ENCODE data around the gene ATP11A. TPM values are rescaled to one million over a fixed set of nuclear protein-coding genes. Genes with fewer than 3 reads are reported as not detected.

ATP11A gene
- total RNA-seq, 2 experiments from 2014 or later: 28.8 to 30.2 TPM

GRCh38 chr13:112700291-112701060 lies 10.6 kb downstream of the ATP11A start:
- peaks cover 30% of the 10 kb centered on the region for H3K4me1 Mint-ChIP-seq (ENCODE audit: low read depth)
- ChIA-PET POLR2A (no interaction called here), CTCF (no interaction called here)
- H3K27ac Mint-ChIP-seq: no peak overlapping the region
- no peak for ATAC-seq
- H3K4me3 Mint-ChIP-seq: no peak overlapping the region
- no peak for TF ChIP-seq CTCF (IDR thresholded peaks at IDR 0.05)
- DNase-seq: no peak
- no peaks in the 10 kb centered on the region for H3K36me3 Mint-ChIP-seq (ENCODE audit: low read depth)
- H3K9me3 Mint-ChIP-seq: no peaks in the 10 kb centered on the region
- H3K27me3 Mint-ChIP-seq: no peaks in the 10 kb centered on the region
- intact Hi-C loops (cut with micrococcal nuclease): no loop called here

- ChIA-PET CTCF (no interaction called here), POLR2A (no interaction called here)
- H3K36me3 Mint-ChIP-seq (ENCODE audit: low read depth): no peaks in the 10 kb centered on the region
- ATAC-seq (no peak), DNase-seq (no peak)
- H3K4me1 Mint-ChIP-seq (ENCODE audit: low read depth): peaks cover 30% of the 10 kb centered on the region
- H3K4me3 Mint-ChIP-seq: no peak overlapping the region
- TF ChIP-seq CTCF (IDR thresholded peaks at IDR 0.05): no peak
- no peaks in the 10 kb centered on the region for H3K9me3 Mint-ChIP-seq
- intact Hi-C loops (cut with micrococcal nuclease): no loop called here
- no peaks in the 10 kb centered on the region for H3K27me3 Mint-ChIP-seq
- H3K27ac Mint-ChIP-seq: no peak overlapping the region
These were observed 12.6 kb downstream of the ATP11A start for GRCh38 chr13:112702341-112702985.

GRCh38 chr13:112702986-112703379 lies 13.1 kb downstream of the ATP11A start:
- Mint-ChIP-seq H3K4me3 (no peak overlapping the region), H3K27ac (no peak overlapping the region), H3K36me3 (ENCODE audit: low read depth) (no peaks in the 10 kb centered on the region), H3K4me1 (ENCODE audit: low read depth) (peaks cover 28% of the 10 kb centered on the region), H3K27me3 (no peaks in the 10 kb centered on the region), H3K9me3 (no peaks in the 10 kb centered on the region)
- DNase-seq (no peak), ATAC-seq (no peak)
- POLR2A ChIA-PET: no interaction called here
- CTCF ChIA-PET: no interaction called here
- TF ChIP-seq CTCF (IDR thresholded peaks at IDR 0.05): no peak
- intact Hi-C loops (cut with micrococcal nuclease): no loop called here

GRCh38 chr13:112703449-112704284 lies 13.8 kb downstream of the ATP11A start:
- TF ChIP-seq CTCF (IDR thresholded peaks at IDR 0.05): no peak
- Mint-ChIP-seq H3K4me3 (no peak overlapping the region), H3K27me3 (no peaks in the 10 kb centered on the region), H3K36me3 (ENCODE audit: low read depth) (no peaks in the 10 kb centered on the region), H3K4me1 (ENCODE audit: low read depth) (peaks cover 24% of the 10 kb centered on the region), H3K9me3 (no peaks in the 10 kb centered on the region), H3K27ac (no peak overlapping the region)
- ChIA-PET CTCF (no interaction called here), POLR2A (no interaction called here)
- DNase-seq (no peak), ATAC-seq (no peak)
- intact Hi-C loops (cut with micrococcal nuclease): no loop called here
